Panc1 (cell line): ENCODE measurements around the gene HNRNPA1.

Experiments used
- CTCF ChIP-seq: fragments of 450-650 bp; IDR thresholded peaks from 2 replicates; pipeline ENCODE4 v1.5.1; 2017; ENCODE audit warnings: mild to moderate bottlenecking
- POLR2AphosphoS5 ChIP-seq: IDR thresholded peaks from 2 replicates; pipeline ENCODE4 v1.6.1; 2012; ENCODE audit warnings: mild to moderate bottlenecking, low read depth, low read length, moderate library complexity
- TCF7L2 ChIP-seq: IDR thresholded peaks from 2 replicates; pipeline ENCODE4 v1.6.1; 2011; ENCODE audit warnings: mild to moderate bottlenecking, low read depth, low read length, inconsistent platforms

GRCh38 chr12:54286042-54287030 is 5.8 kb downstream of the HNRNPA1 start:
- TF ChIP-seq CTCF (no peak), POLR2AphosphoS5 (peak; percentile 68), TCF7L2 (no peak)
